Measurements from ENCODE around the gene ORAI2.
"Not testable (repeated sequence)": the region's sequence is repeated elsewhere in the genome, so short reads cannot be mapped to it uniquely, and the experiment has no call there.

ORAI2 gene

DNA sequence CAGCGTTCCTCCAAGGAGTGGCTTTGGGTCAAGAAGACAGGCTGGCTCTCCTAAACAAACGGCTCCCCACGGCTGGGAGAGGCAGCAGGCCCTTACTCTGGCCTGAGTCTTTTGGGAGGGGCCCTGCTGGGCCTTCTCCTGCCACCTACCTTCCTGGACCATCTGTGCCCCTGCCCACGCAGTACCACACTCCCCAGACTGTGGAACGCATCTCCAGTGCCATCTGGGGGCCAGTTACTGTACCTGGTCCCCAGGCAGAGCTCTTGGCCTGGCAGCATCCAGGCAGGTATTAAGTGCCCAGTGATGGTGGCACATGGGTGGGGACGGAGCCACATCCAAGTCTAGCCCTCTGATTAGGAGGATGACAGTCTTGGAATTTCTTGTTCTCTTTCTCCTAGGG is 16.9 kb downstream of the ORAI2 start:
- DNase-seq, result no peak

DNA sequence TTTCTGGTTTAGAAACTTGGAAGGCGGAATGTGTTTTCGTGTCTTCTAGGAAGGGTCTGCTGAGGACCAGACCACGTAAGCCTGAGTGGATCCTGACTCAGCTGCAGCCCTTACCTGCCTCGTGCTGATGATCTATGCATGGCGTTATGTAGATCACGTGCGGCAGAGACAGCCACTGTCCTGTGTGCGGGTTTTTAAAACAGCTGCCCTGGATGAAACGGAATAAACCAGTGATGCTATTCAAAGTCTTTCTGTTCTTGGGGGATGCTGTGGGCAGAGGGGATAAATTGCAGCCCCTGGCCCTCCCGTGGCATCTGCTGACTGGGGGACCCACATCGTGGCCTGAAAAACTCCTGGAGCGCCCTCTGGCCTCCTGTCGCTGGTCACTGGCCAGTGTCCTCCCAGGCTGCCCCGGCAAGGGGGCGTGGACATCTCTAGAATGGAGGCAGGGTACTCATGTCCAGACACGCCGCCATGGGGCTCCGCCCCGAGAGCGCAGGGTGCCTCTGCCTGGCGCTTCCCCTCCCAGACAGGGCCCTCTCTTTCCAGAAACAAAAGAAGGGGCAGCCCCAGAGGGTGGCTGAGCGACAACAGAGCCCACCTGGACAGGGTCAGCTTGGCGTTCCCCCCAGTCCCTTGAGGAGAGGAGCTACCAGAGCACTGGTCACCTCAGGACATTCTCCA is 18.1 kb downstream of the ORAI2 start:
- DNase-seq, result peak; percentile 27

DNA sequence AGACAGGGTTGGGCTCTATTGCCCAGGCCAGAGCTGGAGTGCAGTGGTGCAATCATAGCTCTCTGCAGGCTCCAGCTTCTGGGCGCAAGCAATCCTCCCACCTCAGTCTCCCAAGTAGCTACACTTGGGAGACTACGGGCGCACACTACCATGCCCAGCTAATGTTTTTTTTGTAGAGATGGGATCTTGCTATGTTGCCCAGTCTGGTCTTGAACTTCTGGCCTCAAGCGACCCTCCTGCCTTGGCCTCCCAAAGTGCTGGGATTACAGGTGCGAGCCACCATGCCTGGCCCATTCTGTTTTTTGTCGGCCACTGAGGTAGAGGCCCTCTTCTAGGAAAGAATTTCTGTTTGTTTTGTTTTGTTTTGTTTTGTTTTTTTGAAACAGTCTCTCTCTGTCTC is 19.1 kb downstream of the ORAI2 start:
- DNase-seq, result no peak

DNA sequence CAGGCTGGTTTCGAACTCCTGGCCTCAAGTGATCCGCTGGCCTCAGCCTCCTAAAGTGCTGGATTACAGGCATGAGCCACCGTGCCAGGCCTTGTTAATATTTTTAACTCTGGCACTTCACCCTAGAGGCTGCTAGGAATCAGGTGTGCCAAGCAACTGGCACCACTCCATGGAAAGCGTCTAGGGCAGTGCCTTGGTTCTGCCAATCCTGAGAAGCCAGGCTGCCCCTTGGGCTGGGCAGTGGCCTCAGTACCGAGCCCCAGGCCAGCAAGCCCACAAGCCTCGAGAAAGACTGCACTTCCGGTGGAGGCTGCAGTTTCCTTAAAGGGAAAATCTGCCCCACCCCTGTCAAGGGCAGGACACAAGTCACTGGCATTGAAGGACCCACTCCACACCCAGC is 19.9 kb downstream of the ORAI2 start:
- DNase-seq, result no peak

DNA sequence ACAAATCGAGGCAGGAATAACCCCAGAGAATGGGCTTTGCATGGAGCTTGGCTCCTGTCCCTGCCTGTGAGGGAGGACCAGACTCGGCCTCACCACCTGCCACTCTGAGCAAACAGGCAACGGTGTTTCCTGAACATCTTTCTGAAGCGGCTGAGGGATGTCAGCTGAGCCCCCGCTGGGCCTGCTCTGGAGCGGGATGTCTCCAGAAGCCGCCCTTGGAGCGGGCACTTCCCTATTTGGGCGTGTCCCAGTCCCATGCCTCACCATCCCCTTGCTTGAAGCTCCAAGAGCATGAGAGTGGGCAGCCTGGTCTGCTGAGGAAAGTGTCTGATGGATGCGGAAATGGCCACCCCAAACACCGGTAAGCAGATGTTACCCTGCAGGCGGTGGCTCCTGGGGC is 21.1 kb downstream of the ORAI2 start:
- no peak for DNase-seq

DNA sequence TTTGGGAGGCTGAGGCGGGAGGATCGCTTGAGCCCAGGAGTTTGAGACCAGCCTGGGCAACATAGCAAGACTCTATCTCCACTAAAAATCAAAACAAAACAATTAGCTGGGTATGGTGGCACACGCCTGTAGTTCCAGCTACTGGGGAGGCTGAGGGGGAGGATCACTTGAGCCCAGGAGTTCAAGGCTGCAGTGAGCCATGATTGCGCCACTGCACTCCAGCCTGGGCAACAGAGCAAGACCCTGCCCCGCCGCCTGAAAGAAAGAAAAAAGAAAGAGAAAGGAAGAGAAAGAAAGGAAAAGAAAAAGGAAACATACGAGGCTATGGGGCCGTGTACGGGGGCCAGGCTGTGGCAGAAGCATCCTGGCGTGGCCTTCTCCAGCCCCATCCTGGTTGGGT is 21.6 kb downstream of the ORAI2 start:
- not testable (repeated sequence) for DNase-seq

DNA sequence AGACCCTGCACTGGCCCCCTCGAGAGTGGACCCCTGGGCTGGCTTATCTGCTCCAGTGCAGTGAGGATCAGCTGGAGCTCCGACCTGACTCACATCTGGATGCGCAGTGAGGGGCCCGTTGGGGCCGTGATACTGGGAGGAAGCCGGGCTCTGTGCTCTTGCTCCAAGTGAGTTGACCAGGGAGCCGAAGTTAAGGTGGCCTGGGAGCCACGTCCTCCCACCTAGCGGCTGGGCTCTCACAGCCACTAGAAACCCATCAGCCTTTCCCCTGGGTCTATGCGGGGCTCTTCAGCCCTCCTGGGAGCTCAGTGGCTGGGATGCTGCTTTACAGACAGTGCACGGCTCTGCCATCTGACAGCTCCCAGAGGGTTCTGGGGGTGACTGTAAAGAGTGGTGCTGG is 22.2 kb downstream of the ORAI2 start:
- DNase-seq, result no peak

DNA sequence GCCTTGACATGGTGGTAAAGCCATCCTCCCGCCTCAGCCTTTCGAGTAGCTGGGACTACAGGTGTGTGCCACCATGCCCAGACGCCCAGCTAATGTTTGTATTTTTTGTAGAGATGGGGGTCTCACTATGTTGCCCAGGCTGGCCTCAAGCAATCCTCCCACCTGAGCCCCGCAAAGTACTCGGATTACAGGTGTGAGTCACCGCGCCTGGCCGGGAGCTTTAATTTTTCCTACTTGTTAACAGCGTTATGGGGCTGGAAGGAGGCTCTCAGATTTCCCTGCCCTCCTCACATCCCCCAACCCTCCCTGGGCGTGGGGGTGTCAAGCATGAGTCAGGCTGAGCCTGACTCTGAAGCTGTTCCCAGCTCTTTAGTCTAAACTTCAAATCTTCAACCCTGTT is 23.0 kb downstream of the ORAI2 start:
- no peak for DNase-seq

DNA sequence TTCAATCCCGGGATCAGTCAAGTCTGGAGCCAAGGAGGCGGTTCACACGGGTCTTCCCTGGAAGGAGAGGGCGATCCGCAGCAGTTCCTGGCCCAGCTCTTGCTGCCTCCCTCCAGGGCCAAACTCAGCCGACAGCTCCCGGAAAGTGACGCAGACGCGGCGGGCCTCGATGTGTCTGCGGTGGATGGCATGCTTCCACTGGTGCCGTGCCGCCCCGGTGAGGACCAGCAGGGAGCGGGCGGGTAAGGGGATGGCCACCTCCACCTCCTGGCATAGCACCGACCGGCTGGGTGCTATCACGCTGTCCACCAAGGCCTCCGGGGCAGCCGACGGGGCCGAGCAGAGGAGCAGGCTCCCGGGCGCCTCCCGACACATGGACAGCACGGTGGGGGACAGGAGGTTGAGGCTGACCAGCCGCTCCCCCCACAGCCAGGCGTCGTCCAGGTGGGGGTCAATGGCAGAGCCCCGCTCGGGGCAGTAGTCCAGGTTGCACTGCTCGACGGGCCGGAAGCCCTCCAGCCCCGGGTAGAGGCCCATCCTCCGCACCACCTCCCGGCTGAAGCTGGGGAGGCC is 24.1 kb downstream of the ORAI2 start:
- DNase-seq, result no peak

DNA sequence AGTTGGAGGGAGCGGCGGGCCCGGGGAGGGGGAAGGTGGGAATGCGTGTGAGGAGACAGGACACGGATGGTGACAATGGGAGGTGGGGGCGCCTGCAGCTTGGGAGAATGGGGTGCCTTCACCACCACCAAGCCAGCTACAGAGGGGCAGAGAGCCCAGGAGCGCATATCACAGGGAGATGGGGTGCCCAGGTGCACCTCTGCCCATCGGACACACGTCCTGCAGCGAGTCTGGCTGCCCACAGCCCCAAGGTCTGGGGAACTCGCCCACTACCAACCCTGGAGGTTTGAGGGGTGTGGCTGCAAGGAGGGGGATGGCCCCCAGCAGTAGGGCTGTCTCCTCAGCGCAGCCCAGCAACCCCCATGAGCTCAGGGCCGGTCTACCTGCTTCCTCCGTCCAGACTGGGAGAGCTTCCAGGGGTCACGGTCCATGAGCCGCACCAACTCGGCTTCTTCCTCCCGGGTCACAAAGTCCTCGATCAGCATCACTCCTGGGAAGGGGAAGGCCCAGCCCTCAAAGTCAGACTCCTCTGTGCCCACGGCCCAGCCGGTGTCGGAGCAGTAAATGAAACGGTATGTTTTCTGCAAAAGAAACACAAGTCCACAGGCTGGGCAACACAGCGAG is 26.0 kb downstream of the ORAI2 start:
- DNase-seq, result no peak

DNA sequence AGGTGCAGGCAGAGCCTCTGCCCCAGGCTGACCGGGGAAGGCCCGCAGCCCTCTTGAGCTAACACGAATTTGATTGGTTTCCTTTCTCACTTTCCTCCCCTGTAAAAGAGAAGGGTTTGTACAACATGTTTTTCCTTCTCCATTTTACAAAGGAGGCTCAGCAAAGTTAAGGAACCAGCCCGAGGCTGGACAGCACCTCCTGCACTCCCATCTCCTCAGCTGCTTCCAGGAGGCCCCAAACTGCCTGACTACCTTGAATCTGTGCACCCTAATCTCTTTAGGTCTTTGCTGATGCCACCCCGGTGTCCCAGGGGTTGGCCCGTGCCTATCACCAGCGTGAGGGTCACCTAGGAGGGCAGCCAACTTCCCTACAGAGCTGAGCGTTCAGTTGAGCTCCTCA is 27.1 kb downstream of the ORAI2 start:
- DNase-seq, result no peak

DNA sequence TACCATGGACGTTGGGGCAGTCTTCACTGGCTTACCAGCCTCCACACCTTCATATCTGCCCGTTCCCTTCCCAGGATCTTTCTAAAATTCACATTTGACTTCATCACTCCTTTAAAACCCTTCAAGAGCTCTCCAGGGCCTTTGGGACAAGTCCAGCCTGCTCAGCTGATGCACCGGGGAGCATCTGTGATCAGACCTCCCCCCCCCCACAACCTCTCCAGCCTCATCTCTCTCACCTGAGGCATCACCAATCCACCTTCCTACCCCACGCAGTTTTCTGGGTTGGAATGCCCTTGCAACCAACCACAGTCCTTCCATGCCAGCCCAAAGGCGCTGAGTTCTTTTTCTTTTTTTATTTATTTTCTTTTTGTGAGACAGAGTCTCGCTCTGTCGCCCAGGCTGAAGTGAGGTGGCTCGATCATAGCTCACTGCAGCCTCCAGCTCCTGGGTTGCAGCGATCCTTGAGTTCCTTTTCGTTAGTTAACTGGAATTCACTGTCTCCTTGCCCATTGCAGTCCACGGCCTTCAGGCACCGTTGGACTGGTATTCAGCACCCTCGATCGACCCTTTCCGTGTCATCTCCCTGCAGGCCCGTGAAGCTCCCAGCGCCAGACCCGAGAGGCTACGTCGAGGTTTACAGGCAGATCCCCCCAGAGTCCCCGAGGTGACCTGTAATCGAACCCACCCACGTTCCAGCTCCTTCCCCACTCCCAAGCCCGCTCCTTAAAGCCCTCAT is 30.6 kb downstream of the ORAI2 start:
- DNase-seq, result no peak

DNA sequence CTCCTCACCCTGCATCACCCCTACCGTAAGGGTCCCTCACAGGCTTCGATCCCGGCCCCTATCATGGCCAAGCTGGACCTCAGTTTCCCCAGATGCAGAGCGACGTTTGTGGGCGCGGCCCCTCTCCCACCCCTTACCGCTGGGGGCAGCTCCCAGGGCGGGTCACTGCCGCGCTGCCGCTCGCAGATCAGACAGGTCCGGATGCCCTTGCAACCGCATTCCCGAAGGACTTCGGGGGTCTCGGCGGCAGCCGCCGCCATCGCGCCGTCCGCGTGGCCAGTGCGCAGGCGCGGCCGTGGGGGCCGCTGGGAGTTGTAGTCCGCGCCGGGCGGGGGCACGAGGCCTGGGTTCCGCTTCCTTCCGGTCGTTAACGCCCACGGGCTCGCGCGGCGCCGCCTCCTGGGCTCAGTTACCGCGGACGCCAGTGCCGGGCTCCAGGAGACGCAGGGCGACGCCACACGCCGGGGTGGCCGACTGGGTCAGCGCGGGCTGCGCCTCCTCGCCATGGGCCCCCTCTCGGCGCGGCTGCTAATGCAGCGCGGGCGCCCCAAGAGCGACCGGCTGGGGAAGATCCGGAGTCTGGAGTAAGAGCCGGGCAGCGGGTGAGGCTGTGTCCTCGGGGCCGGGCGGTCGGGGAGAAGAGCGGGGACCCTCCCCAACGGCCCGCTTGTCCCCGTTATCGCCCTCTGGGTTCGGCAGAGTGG is 31.4 kb downstream of the ORAI2 start, which contains the start of the genes ALKBH4 and LRWD1:
ALKBH4 (minus strand) TSS at position 287 of the 704 bp plus-strand sequence; CDS start at position 260, 27 bp downstream.
LRWD1 (plus strand) TSS at position 408 of the 704 bp plus-strand sequence; CDS start at position 505, 97 bp downstream.
- DNase-seq, result peak; percentile 76

DNA sequence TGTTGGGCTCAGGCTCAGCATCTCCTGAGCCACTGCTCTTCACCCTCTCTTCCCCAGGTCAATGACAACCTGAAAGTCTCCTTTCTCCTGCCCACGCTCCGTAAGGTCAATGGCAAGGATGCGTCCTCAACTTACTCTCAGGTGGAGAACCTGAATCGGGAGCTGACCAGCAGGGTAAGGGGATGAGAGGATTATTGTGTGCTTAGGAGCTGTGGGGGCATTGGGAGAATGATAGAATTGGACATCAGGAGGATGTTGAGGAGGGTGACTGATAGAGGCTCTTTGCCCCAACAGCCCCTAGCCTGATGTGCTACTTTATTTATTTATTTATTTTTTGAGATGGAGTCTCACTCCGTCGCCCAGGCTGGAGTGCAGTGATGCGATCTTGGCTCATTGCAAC is 32.7 kb downstream of the ORAI2 start:
- DNase-seq, result no peak

DNA sequence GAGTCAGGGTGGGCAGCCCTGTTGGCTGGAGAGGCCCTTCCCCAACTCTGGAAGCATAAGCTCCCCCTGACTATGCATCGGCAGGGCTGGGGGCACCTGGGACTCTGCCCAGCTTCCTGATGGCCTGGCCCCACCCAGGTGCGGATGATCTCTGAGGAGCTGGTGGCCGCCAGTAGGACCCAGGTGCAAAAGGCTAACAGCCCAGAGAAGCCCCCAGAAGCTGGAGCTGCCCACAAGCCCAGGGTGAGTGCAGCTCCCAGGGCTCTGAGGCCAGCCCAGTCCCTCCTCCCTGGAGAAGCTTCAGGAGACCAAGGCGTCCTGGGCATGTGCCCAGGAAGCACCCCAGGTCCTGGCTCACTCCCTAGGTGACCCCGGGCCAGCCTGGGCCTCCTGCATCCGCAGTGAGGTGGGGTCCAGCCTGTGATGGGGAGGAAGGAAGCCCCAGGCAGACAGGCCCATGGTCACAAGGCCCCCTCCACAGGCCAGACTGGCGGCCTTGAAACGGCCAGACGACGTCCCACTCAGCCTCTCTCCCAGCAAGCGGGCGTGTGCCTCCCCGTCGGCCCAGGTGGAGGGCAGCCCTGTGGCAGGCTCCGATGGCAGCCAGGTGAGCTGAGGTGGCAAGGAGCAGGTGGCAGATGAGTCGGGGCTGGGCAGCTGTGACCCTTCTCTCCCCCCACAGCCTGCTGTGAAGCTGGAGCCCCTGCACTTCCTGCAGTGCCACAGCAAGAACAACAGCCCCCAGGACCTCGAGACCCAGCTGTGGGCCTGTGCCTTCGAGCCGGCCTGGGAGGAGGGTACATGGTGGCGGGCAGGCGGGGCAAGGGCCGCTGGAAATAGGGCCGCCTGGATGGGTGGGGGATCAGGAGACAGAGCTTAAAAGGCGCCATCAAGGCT is 34.5 kb downstream of the ORAI2 start:
- no peak for DNase-seq

DNA sequence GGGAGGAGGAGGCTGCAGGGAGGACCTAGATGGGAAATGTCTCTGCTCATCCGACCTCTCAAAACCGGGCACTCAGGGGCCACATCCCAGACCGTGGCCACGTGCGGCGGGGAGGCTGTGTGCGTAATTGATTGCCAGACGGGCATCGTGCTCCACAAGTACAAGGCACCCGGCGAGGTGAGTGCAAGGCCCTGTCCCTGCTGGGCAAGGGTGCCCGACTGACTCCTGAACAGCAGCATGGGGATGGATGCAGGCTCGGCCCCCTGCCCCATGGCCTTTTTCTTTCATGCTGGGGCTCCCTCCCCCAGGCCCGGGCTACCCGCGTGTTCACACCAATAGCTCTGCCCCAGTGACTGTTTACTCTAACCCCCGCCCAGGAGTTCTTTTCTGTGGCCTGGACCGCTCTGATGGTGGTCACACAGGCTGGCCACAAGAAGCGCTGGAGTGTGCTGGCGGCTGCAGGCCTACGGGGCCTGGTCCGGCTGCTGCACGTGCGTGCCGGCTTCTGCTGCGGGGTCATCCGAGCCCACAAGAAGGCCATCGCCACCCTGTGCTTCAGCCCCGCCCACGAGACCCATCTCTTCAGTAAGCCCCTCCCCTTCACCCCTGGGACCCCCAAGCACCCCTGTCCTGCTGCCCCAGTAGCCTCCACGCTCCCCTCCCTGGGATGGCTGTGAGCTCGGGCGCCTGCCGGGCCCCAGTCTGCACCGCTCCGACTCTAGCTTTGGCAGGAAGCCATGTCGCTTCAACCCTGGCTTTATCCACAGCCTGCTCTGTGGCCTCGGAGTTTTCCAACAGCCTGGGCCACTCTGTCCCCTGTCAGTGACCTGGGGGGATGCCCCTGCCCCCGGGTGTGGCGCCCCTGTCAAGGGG is 35.3 kb downstream of the ORAI2 start:
- DNase-seq, result no peak

DNA sequence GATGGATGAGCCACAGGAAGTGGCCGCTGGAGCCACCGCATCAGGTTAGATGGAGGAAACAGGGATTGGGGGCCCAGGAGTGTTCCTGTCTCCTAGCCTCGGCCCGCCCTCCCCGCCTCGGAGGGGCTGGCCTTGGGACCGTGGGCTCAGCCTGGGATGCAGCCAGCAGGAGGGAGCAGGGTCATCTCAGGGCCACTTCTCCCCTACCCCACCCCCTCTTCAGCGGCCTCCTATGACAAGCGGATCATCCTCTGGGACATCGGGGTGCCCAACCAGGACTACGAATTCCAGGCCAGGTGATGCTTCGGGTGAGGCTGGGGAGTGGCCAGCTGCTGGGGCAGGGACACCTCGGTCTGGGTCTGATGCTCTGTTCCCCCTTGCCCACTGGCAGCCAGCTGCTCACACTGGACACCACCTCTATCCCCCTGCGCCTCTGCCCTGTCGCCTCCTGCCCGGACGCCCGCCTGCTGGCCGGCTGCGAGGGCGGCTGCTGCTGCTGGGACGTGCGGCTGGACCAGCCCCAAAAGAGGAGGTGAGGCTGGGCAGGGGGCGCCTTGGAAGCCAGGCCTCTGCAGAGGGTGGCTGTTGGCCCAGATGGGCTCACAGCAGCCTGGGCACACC is 36.1 kb downstream of the ORAI2 start:
- DNase-seq, result no peak

DNA sequence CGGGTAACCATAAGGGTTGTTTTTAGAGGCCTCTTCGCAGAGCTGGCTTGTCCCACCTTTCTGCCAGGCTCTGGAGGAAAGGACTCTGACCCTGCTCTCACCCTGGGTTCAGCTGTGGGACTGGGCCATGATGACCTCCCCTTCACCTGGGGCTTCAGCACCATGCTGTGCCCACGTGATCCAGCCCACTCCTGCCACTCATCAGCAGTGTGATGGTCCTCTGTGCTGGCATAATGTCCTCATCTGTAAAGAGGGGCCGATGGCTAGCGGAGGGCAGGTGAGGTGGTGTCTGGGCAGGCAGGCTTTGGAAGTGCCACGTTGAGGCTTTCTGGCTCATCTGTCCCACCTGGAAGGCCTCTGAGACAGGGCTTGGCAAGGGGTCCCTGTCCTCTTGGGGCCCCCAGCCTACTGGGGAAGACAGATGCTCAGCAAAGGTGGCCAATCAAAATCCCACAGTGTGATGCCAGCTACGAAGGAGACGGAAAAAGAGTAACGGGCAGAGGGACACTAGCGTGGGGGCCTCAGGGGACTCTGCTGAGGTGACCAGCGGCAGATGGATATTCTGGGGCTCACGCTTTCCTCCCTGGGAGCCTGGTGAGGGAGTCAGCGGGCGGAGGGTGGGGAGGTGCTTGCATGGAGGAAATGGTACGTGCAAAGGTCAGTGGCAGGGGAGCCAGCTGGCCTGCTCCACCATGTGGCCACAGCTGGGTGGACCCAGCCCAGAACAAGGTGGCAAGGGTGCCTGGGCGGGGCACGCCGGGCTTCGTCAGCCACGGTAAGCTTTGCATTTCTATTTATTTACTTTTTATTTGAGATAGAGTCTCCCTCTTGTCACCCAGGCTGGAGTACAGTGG is 36.8 kb downstream of the ORAI2 start:
- no peak for DNase-seq

DNA sequence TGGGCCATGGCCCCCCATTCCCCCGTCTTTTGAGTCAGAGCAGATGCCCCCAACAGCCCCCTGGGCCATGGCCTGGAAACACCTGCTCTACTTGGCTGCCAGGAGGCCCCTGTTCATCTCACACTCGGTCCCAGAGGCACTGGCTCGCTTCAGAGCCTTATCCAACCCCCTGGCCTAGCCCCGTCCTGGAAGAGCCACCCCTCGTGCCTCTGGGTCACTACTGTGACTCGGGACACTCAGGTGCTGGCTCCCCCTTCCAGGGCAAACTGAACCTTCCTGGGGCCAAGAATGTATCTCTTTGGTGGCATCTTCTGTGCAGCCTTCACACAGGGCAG is 38.4 kb downstream of the ORAI2 start:
- no peak for DNase-seq

All from NCI-H748 treated with DMSO at 0.1 percent for 48 hours (cell line).